HL-60 (cell line): ENCODE results near the gene MEX3A.

Experiments
- DNase-seq, 2 experiments: peaks; one replicate each; pipeline ENCODE4 v3.0.0-alpha.2; 2010 to 2020; ENCODE audit warnings: low read depth in 1 of 2, low spot score in 1 of 2
- H3K27ac ChIP-seq: fragments of 250-450 bp; sonication (Bioruptor Pico); replicated peaks from 2 replicates; pipeline ENCODE4 v1.5.1; 2020; ENCODE audit warnings: mild to moderate bottlenecking, moderate library complexity
- H3K27me3 ChIP-seq: fragments of 250-450 bp; sonication (Bioruptor Pico); 2 replicates; pipeline ENCODE4 v1.5.1; 2021; ENCODE audit warnings: mild to moderate bottlenecking, moderate library complexity; ENCODE audit not compliant: insufficient read depth, poor library complexity, severe bottlenecking
- H3K4me3 ChIP-seq: replicated peaks from 2 replicates; pipeline ENCODE4 v1.5.1; 2011; ENCODE audit warnings: mild to moderate bottlenecking, control low read depth, low read length; ENCODE audit not compliant: insufficient read depth
- CTCF ChIP-seq: IDR thresholded peaks from one replicate; pipeline ENCODE4 v1.5.1; 2011; ENCODE audit warnings: low read length, control low read depth, inconsistent platforms; ENCODE audit not compliant: insufficient read depth
- GABPA ChIP-seq: IDR thresholded peaks from 2 replicates; pipeline ENCODE4 v1.6.1; 2012; ENCODE audit warnings: low read depth
- POLR2AphosphoS5 ChIP-seq: IDR thresholded peaks from 2 replicates; pipeline ENCODE4 v1.6.1; 2012; ENCODE audit warnings: low read depth
- REST ChIP-seq: IDR thresholded peaks from 2 replicates; pipeline ENCODE4 v1.6.1; 2012; ENCODE audit warnings: low read depth; ENCODE audit not compliant: insufficient replicate concordance
- SPI1 ChIP-seq: IDR thresholded peaks from 2 replicates; pipeline ENCODE4 v1.6.1; 2012; ENCODE audit warnings: low read depth, mild to moderate bottlenecking, borderline replicate concordance

Gene MEX3A

GRCh38 chr1:156062189-156062588 is 20.1 kb downstream of the MEX3A start:
- no peak for DNase-seq
- H3K27me3 ChIP-seq: no peaks in the 10 kb centered on the region
- no peak overlapping the region for H3K27ac ChIP-seq
- no peak overlapping the region for H3K4me3 ChIP-seq
- TF ChIP-seq POLR2AphosphoS5 (no peak), SPI1 (no peak), CTCF (no peak), GABPA (no peak), REST (no peak)

GRCh38 chr1:156060937-156061636 is 21.2 kb downstream of the MEX3A start, which contains the start of gene RAB25:
Gene RAB25 (plus strand): TSS chr1:156061160. CDS start chr1:156061401, 241 bp downstream.
- H3K27ac ChIP-seq: no peak within 1 kb of the TSS
- no peaks in the 10 kb centered on the region for H3K27me3 ChIP-seq
- H3K4me3 ChIP-seq: no peak within 1 kb of the TSS
- no peak for DNase-seq
- TF ChIP-seq SPI1: no peak
- TF ChIP-seq POLR2AphosphoS5: no peak
- no peak for TF ChIP-seq GABPA
- TF ChIP-seq CTCF: no peak
- no peak for TF ChIP-seq REST

DNA sequence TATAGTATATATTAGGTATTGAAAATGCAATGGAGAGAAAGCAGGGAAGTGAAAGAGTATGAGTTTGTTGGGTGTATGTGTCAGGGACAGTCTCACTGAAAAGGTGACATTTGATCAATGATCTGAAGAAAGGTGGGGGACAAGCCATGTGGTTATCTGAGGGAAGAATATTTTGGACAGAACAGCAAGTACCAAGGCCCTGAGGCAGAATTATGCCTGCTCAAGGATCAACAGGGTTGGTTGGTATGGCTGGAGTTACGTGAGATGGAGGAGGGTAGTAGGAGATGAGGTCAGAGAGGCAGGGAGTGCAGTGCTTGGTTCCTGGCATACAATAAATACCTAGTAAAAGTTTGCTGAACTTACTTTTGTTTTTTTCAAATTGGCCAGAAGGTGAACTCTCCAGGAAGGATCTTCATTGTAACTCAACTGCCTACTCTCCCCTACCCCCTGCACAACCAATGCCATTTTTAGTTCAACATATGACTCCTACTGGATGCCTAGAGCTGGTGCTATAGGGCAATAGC is 25.9 kb downstream of the MEX3A start:
- no peak for TF ChIP-seq CTCF
- TF ChIP-seq SPI1: no peak
- no peak for TF ChIP-seq POLR2AphosphoS5
- no peak for TF ChIP-seq REST
- no peak for TF ChIP-seq GABPA
- DNase-seq: no peak
- Histone ChIP-seq H3K4me3 (peak overlapping the region; percentile 95; the same call in 1 of the 2 replicates), H3K27ac (peak overlapping the region; percentile 90), H3K27me3 (no peaks in the 10 kb centered on the region)
